PC-9 (cell line): ENCODE measurements around the gene DYDC1. TPM values are rescaled to one million over a fixed set of nuclear protein-coding genes. Genes with fewer than 3 reads are reported as not detected.
"Not testable (repeated sequence)": the region's sequence is repeated elsewhere in the genome, so short reads cannot be mapped to it uniquely, and the experiment has no call there.

ENCODE experiments used
- BruUV-seq: library from RNA; stranded (reverse); fragments of 400-500 nt; replicated peaks from 2 replicates; lab custom pipeline; 2021; lab: Mats Ljungman, UMichigan
- CTCF ChIA-PET: fragments of 300-600 bp; sonication (Branson Sonifier 250); formaldehyde crosslinking; loops from one replicate; lab custom pipeline; 2022; ENCODE audit warnings: antibody characterized with exemption; lab: Charles Lee
- POLR2A ChIA-PET: fragments of 300-600 bp; sonication (Branson Sonifier 250); formaldehyde crosslinking; loops from one replicate; lab custom pipeline; 2022; ENCODE audit warnings: antibody characterized with exemption; ENCODE audit not compliant: unreplicated experiment; lab: Charles Lee
- DNase-seq, 2 experiments: peaks; one replicate each; pipeline versions ENCODE4 v3.0.0 to v3.0.0-alpha.2; 2015 to 2022; ENCODE audit warnings: mixed read lengths in 1 of 2
- H2AFZ ChIP-seq: fragments of 200-600 bp; sonication (generic); 2 replicates; pipeline ENCODE4 v1.8.1; 2017; ENCODE audit warnings: antibody characterized with exemption
- H3F3A ChIP-seq: fragments of 200-600 bp; sonication (generic); 2 replicates; pipeline ENCODE4 v1.8.1; 2017; ENCODE audit warnings: antibody characterized with exemption, mild to moderate bottlenecking, low read depth; ENCODE audit not compliant: insufficient read depth
- H3K27ac ChIP-seq: fragments of 200-600 bp; sonication (generic); 2 replicates; pipeline ENCODE4 v1.6.1; 2016; ENCODE audit warnings: mixed run types
- H3K27me3 ChIP-seq: fragments of 200-600 bp; sonication (generic); 2 replicates; pipeline ENCODE4 v1.6.1; 2016; ENCODE audit warnings: low read depth, mixed run types; ENCODE audit not compliant: insufficient read depth
- H3K36me3 ChIP-seq: fragments of 200-600 bp; sonication (generic); 2 replicates; pipeline ENCODE4 v1.6.1; 2016; ENCODE audit warnings: low read depth, mixed run types
- H3K4me1 ChIP-seq: fragments of 200-600 bp; sonication (generic); replicated peaks from 2 replicates; pipeline ENCODE4 v1.6.1; 2016; ENCODE audit warnings: mixed run types; ENCODE audit not compliant: insufficient read depth
- H3K4me2 ChIP-seq: fragments of 200-600 bp; sonication (generic); 2 replicates; pipeline ENCODE4 v1.6.1; 2017; ENCODE audit warnings: mixed run types
- H3K4me3 ChIP-seq: fragments of 200-600 bp; sonication (generic); 2 replicates; pipeline ENCODE4 v1.6.1; 2016; ENCODE audit warnings: mixed run types
- H3K79me2 ChIP-seq: fragments of 200-600 bp; sonication (generic); 2 replicates; pipeline ENCODE4 v1.6.1; 2017; ENCODE audit warnings: low read depth, mixed run types
- H3K9me2 ChIP-seq: fragments of 200-600 bp; sonication (generic); 2 replicates; pipeline ENCODE4 v1.8.1; 2017; ENCODE audit warnings: mild to moderate bottlenecking; ENCODE audit not compliant: insufficient read depth
- H3K9me3 ChIP-seq: fragments of 200-600 bp; sonication (generic); 2 replicates; pipeline ENCODE4 v1.8.1; 2016; ENCODE audit warnings: low read depth; ENCODE audit not compliant: insufficient read depth
- H4K20me1 ChIP-seq: fragments of 200-600 bp; sonication (generic); 2 replicates; pipeline ENCODE4 v1.8.1; 2017; ENCODE audit not compliant: insufficient read depth
- CTCF ChIP-seq: fragments of 200-600 bp; sonication (generic); conservative IDR thresholded peaks from 2 replicates; pipeline ENCODE4 v1.6.1; 2017; ENCODE audit warnings: mixed run types, antibody characterized with exemption, mild to moderate bottlenecking, moderate library complexity
- EZH2 ChIP-seq: fragments of 200-600 bp; sonication (generic); IDR thresholded peaks from 2 replicates; pipeline ENCODE4 v1.8.0; 2017; ENCODE audit warnings: antibody characterized with exemption, low read depth
- intact Hi-C: fragments of 100-400 bp; cut with micrococcal nuclease; formaldehyde crosslinking; loops from one replicate; pipeline ENCODE4 v1.10.0; 2022; ENCODE audit not compliant: unreplicated experiment
- total RNA-seq: library from RNA; stranded (reverse); gene quantifications from 2 replicates; pipeline ENCODE4 v1.2.3, GENCODE V29; 2021

The DYDC1 gene
- total RNA-seq, 1 experiment from 2014 or later, result not detected

- Histone ChIP-seq H3K79me2 (no peaks in the 10 kb centered on the region), H3K4me3 (no peak overlapping the region), H3K27ac (no peak overlapping the region), H3K9me2 (no peaks in the 10 kb centered on the region), H3K9me3 (peaks cover 12% of the 10 kb centered on the region; the same call in 1 of the 2 replicates), H3F3A (no peaks in the 10 kb centered on the region), H2AFZ (no peak overlapping the region), H3K4me2 (no peak overlapping the region), H4K20me1 (no peaks in the 10 kb centered on the region), H3K36me3 (no peaks in the 10 kb centered on the region), H3K4me1 (no peaks in the 10 kb centered on the region), H3K27me3 (peaks cover 34% of the 10 kb centered on the region)
- ChIA-PET POLR2A (no interaction called here), CTCF (no interaction called here)
- intact Hi-C loops, result no loop called here
- DNase-seq, result no peak
- no TSS peak for BruUV-seq
- TF ChIP-seq EZH2 (no peak), CTCF (no peak)
Measured at GRCh38 chr10:80365510-80365909, 9.0 kb upstream of the DYDC1 start.

GRCh38 chr10:80359644-80360043 is 3.1 kb upstream of the DYDC1 start:
- CTCF ChIA-PET, result no interaction called here

GRCh38 chr10:80358925-80359324 is 2.4 kb upstream of the DYDC1 start:
- H3K27ac ChIP-seq, DNase-seq, H3K4me2 ChIP-seq, H3K4me3 ChIP-seq, POLR2A ChIA-PET, H2AFZ ChIP-seq, intact Hi-C loops, CTCF ChIA-PET, H3F3A ChIP-seq, H3K79me2 ChIP-seq, H3K4me1 ChIP-seq, H3K9me2 ChIP-seq, H3K9me3 ChIP-seq, H3K36me3 ChIP-seq, H4K20me1 ChIP-seq, H3K27me3 ChIP-seq, BruUV-seq: not testable (repeated sequence)

More at GRCh38 chr10:80359644-80360043, 3.1 kb upstream of the DYDC1 start:
- POLR2A ChIA-PET, result no interaction called here
- Histone ChIP-seq H3K4me1 (no peaks in the 10 kb centered on the region), H2AFZ (no peak overlapping the region), H3F3A (no peaks in the 10 kb centered on the region), H3K4me2 (no peak overlapping the region), H3K9me2 (no peaks in the 10 kb centered on the region), H4K20me1 (no peaks in the 10 kb centered on the region), H3K9me3 (no peaks in the 10 kb centered on the region), H3K4me3 (no peak overlapping the region), H3K36me3 (no peaks in the 10 kb centered on the region), H3K27me3 (peaks cover 17% of the 10 kb centered on the region), H3K27ac (no peak overlapping the region), H3K79me2 (no peaks in the 10 kb centered on the region)
- TF ChIP-seq CTCF (no peak), EZH2 (no peak)
- no TSS peak for BruUV-seq
- intact Hi-C loops, result no loop called here
- DNase-seq, result no peak

- CTCF ChIA-PET, result no interaction called here
- POLR2A ChIA-PET, result no interaction called here
- no peak overlapping the region for H2AFZ ChIP-seq
Measured at GRCh38 chr10:80357851-80358125, 1.2 kb upstream of the DYDC1 start.

More at GRCh38 chr10:80357851-80358125, 1.2 kb upstream of the DYDC1 start:
- H3K4me2 ChIP-seq, result no peak overlapping the region
- H3K36me3 ChIP-seq, result no peaks in the 10 kb centered on the region
- H3K79me2 ChIP-seq, result no peaks in the 10 kb centered on the region
- no peaks in the 10 kb centered on the region for H3K9me3 ChIP-seq
- no TSS peak for BruUV-seq
- no peak overlapping the region for H3K27ac ChIP-seq
- no peak for TF ChIP-seq CTCF
- H3K27me3 ChIP-seq, result peaks cover 9% of the 10 kb centered on the region; the same call in 1 of the 2 replicates
- H3K4me1 ChIP-seq, result no peaks in the 10 kb centered on the region
- H3F3A ChIP-seq, result no peaks in the 10 kb centered on the region
- DNase-seq, result no peak
- H3K9me2 ChIP-seq, result no peaks in the 10 kb centered on the region
- intact Hi-C loops, result no loop called here
- H4K20me1 ChIP-seq, result no peaks in the 10 kb centered on the region
- H3K4me3 ChIP-seq, result no peak overlapping the region
